Effector CD8-positive, alpha-beta T cell (primary cell): ENCODE results near the gene HIP1.
A peak's percentile ranks its signal among the peaks of the same experiment; 100 is the strongest.
"Not testable (repeated sequence)": the region's sequence is repeated elsewhere in the genome, so short reads cannot be mapped to it uniquely, and the experiment has no call there.

Experiments used
- DNase-seq: peaks from one replicate; lab custom pipeline; 2025; lab: John Stamatoyannopoulos, UW

The HIP1 gene

DNA sequence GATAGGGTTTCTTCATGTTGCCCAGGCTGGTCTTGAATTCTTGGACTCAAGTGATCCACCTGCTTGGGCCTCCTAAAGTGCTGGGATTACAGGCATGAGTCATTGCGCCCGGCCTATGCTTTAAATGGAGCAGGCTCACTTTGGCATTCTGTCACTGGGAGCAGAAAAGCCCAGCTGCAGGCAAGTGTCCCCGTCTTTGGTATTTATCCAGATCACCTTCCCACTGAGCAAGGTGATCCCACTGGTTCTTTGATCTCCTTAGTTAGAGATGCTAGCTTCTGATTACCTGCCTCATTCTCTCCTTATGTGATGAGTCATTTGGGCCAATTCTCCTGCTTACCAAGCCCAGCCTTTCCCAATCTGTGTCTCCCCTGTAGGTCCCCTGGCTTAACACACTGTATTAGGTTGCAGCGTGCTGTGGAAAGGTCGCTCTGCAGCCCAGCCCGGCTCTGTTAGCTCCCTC is 207.4 kb downstream of the HIP1 start:
- no peak for DNase-seq

DNA sequence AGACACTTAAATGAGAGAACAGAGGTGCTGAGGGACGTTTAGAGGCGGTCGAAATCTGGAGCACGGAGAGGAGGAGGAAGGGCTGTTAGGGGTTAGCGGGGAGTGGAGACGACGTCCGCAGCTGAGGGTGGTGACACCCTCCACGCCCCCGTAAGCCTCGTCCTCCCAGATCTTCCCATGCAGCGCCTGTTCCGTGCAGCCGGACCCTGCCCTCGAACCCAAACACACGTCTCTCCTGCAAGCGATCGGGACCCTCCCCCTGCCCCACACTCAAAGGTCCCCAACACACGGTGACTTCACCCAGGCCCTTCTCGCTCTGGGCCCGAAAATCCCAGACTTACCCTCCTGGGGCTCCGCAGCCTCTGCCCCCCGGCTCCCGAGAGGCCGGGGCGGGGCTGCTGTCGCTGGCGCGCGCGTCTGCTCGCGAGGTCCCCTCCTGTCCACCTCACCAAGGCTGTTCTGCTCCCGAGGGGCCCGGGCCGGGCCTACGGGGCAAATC is 211.5 kb downstream of the HIP1 start:
- DNase-seq: not testable (repeated sequence)

DNA sequence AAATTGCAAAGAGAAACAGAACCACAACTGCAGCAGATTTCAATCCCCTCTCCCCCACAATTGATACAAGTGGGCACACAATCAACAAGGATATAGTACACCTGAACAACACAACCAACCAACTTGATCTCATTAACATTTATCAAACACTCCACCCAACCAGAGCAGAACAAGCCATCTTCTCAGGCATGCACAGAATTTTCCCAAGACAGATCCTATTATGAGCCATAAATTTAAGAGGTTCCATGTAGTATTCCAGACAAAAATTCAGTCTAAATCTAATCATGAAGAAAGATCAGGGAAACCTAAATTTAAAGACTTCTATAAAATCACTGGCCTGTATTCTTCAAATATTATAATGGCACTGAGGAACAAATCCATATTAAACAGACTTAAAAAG is 217.0 kb downstream of the HIP1 start:
- DNase-seq: not testable (repeated sequence)

DNA sequence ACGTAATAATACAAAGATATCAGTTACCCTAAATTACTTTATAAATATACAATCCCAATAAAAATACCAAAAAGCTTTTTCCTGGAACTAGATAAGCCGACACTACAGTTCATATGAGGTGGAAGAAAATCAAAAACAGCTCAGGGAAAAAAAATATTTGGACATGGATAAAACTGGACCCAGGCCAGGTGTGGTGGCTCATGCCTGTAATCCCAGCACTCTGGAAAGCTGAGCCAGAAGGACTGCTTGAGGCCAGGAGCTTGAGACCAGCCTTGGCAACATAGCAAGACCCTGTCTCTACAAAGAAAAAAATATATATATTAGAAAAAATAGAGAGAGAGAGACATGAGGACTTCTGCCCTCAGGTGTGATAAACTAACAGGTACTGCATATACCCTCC is 219.9 kb downstream of the HIP1 start:
- not testable (repeated sequence) for DNase-seq

DNA sequence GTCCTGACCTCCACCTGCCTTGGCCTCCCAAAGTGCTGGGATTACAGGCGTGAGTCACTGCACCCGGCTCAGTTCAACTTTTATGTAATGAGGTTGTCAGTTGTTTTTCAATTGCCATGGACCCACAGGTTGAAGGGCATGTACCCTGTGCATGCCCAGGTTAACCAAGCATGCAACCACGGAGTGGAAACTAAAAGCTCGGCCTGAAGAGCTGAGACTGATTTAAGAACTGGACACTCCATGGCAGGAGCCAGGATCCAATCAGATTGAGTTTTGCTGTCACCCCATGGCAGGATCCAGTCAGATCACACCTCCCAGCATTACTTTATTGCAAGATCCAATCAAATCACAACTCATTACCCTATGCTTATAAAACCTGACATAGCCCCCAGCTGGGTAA is 229.7 kb downstream of the HIP1 start:
- DNase-seq: not testable (repeated sequence)

DNA sequence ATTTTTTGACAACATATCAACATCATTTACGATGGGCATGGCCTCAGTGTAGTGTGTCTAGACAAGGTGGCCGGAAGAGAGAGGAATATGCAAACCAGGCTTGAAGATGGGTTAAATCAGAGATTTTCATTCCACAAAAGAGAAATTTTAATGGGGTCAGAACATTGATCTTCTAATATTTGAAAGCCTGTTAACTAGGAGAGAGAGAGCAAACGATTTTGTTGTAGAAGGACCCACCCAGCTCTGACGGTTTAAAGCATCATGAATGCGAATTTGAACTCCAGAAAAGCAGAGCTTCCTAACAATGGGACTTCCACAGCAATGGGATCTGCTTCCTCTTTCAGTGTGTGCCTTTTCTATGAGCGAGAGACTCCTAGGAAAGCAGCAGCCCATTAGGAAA is 246.7 kb downstream of the HIP1 start, which contains the start of gene SPDYE5:
SPDYE5 (plus strand) TSS at position 301 of the 400 bp plus-strand sequence. CDS start 1,728 bp downstream, outside the sequence.
- DNase-seq: not testable (repeated sequence)

DNA sequence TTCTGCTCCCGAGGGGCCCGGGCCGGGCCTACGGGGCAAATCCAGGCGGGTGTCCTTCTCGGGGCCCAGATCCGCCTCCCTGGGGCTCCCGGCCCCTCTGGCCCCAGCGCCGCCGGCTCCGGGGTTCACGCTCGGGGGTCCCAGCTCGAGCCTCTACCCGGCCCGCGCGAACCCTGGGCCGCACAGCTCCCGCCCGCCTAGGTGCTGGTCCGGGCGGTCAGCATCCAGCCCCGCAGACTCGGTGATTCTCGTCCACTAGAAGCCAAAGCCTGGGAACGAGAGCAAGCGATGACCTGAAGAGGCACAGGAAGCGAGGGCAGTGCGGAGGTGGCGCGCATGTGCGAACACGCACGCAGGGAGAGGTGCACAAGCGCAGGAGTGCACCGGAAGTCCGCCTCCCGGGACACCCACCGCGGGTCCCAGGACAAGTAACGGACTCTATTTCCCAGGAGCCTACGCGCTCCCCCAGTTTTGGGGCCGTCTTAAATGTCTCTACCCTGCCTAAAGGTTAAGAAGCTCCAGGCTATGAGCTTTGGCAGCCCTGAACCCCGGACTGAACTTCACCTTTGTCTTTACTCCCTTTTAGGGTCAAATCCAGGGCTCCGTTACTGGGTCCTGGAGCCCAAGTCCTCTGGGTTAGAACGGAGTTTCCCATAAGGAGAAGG is 252.6 kb downstream of the HIP1 start, which contains the start of gene POM121C:
POM121C (minus strand) TSS at position 321 of the 665 bp plus-strand sequence. CDS start 44,803 bp downstream, outside the sequence.
- peak; percentile 73 for DNase-seq

DNA sequence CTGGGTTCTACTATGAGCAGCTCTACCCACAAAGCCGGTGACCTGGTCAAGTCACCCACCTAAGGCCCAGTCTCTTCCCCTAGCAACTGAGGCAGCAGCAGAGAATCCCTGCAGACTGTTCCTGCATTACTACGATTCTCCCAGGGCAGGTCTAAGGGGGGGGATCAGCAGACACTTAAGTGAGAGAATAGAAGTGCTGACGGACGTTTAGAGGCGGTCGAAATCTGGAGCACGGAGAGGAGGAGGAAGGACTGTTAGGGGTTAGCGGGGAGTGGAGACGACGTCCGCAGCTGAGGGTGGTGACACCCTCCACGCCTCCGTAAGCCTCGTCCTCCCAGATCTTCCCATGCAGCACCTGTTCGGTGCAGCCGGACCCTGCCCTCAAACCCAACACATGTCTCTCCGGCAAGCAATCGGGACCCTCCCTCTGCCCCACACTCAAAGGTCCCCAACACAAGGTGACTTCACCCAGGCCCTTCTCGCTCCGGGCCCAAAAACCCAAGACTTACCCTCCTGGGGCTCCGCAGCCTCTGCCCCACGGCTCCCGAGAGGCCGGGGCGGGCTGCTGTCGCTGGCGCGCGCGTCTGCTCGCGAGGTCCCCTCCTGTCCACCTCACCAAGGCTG is 253.3 kb downstream of the HIP1 start:
- not testable (repeated sequence) for DNase-seq
